Aorta (tissue), 5 donors: ENCODE measurements around the gene BUD31. TPM values are rescaled to one million over a fixed set of nuclear protein-coding genes. Genes with fewer than 3 reads are reported as not detected.
"Not testable (repeated sequence)": the region's sequence is repeated elsewhere in the genome, so short reads cannot be mapped to it uniquely, and the experiment has no call there.

Experiments used
- ATAC-seq: fragments of 200-7000 bp; cut with Tn5 transposase; one replicate; pipeline ENCODE4 v1.9.1; 2022; ENCODE audit warnings: moderate library complexity; ENCODE audit not compliant: low FRiP score
- DNase-seq, 2 donors: peaks; one replicate each; pipeline ENCODE4 v3.0.0-alpha.2; 2020
- H3K27ac ChIP-seq, 2 donors: one replicate each; pipeline ENCODE4 v1.5.1; 2013; ENCODE audit warnings: low read length in 2 of 2, mild to moderate bottlenecking in 2 of 2, moderate library complexity in 2 of 2, control low read depth in 1 of 2, inconsistent platforms in 1 of 2, low read depth in 1 of 2
- H3K27me3 ChIP-seq, 2 donors: one replicate each; pipeline ENCODE4 v1.6.1; 2013; ENCODE audit warnings: control low read depth in 1 of 2, low read length in 1 of 2, mild to moderate bottlenecking in 1 of 2, moderate library complexity in 1 of 2; ENCODE audit not compliant: insufficient read depth in 2 of 2, control insufficient read depth in 1 of 2
- H3K36me3 ChIP-seq, 2 donors: one replicate each; pipeline ENCODE4 v1.6.1; 2013; ENCODE audit warnings: control low read depth in 1 of 2, low read length in 1 of 2, mild to moderate bottlenecking in 1 of 2; ENCODE audit not compliant: insufficient read depth in 2 of 2, control insufficient read depth in 1 of 2
- H3K4me1 ChIP-seq, 2 donors: one replicate each; pipeline ENCODE4 v1.6.1; 2013; ENCODE audit warnings: low read length in 2 of 2, control low read depth in 1 of 2, mild to moderate bottlenecking in 1 of 2, moderate library complexity in 1 of 2; ENCODE audit not compliant: insufficient read depth in 2 of 2, control insufficient read depth in 1 of 2
- H3K4me3 ChIP-seq, 2 donors: one replicate each; pipeline ENCODE4 v1.5.1; 2013; ENCODE audit warnings: low read length in 2 of 2, control low read depth in 1 of 2, mild to moderate bottlenecking in 1 of 2
- H3K9me3 ChIP-seq: one replicate; pipeline ENCODE4 v1.6.1; 2013; ENCODE audit warnings: mild to moderate bottlenecking, low read length; ENCODE audit not compliant: control insufficient read depth
- WGBS, 2 donors: extraction: QIAGEN DNeasy Blood & Tissue Kit; methylation state at CpG; one replicate each; pipeline ENCODE4 v1.1.7; 2013; 5-methylcytosine and 5-hydroxymethylcytosine counted together
- intact Hi-C, 2 donors: fragments of 100-400 bp; cut with DNase I; formaldehyde crosslinking; loops; one replicate each; pipeline versions ENCODE4 v1.14.2 to v1.15.0; 2022
- polyA plus RNA-seq, 2 donors: library from polyadenylated mRNA; stranded (reverse); fragments of 200-250 nt; gene quantifications; one replicate each; pipeline ENCODE4 v1.2.3, GENCODE V29; 2013
- total RNA-seq, 2 donors: library from RNA; stranded (reverse); fragmentation: NEBNext Ultra II Directional; extraction: Animal tissue kit (Norgen Biotek cat#: 25700); gene quantifications; one replicate each; pipeline ENCODE4 v1.2.1, GENCODE V29; 2021
- donor health status: healthy with polysubstance abuse.
- donor health status: Bipolar disorder and iron deficiency.
- donor health status: DM: no; HTN: no; CAD: no.
- donor health status: DM: no; HTN: no; CAD: no.
- donor health status: DM: yes; HTN: yes; CAD: no.

BUD31 gene
- total and polyA plus RNA-seq, 4 donors, result 53.5 to 135 (median 73.0) TPM

GRCh38 chr7:99428972-99429566 lies 20.3 kb downstream of the BUD31 start:
- H3K4me3 ChIP-seq, result no peak overlapping the region
- H3K4me1 ChIP-seq, result no peaks in the 10 kb centered on the region
- intact Hi-C loops, result no loop called here
- DNase-seq (no peak), ATAC-seq (no peak)
- WGBS, 2 donors, result 88% methylated on average over 10 of the region's 10 CpGs
- H3K36me3 ChIP-seq, result peaks cover 0 to 6% of the 10 kb centered on the region in 2 donors
- no peaks in the 10 kb centered on the region for H3K9me3 ChIP-seq
- no peak overlapping the region for H3K27ac ChIP-seq
- H3K27me3 ChIP-seq, result no peaks in the 10 kb centered on the region

- Histone ChIP-seq H3K27ac (no peak overlapping the region), H3K27me3 (no peaks in the 10 kb centered on the region), H3K9me3 (no peaks in the 10 kb centered on the region), H3K4me1 (no peaks in the 10 kb centered on the region), H3K36me3 (peaks cover 0 to 6% of the 10 kb centered on the region in 2 donors), H3K4me3 (no peak overlapping the region)
- ATAC-seq (no peak), DNase-seq (no peak)
- WGBS, 2 donors, result 89 to 93% methylated on average over 8 of the region's 8 CpGs
- intact Hi-C loops, result no loop called here
Observed at GRCh38 chr7:99429756-99430155, 21.0 kb downstream of the BUD31 start.

GRCh38 chr7:99431756-99432540 lies 23.2 kb downstream of the BUD31 start:
- H3K4me3 ChIP-seq, H3K4me1 ChIP-seq, ATAC-seq, DNase-seq, H3K27ac ChIP-seq, H3K9me3 ChIP-seq, intact Hi-C loops, H3K36me3 ChIP-seq, H3K27me3 ChIP-seq: not testable (repeated sequence)
- 89 to 91% methylated on average over 13 of the region's 13 CpGs for WGBS, 2 donors

- no peak for ATAC-seq
- WGBS, 2 donors, result 91 to 94% methylated on average over 9 of the region's 9 CpGs
- Histone ChIP-seq H3K4me3 (no peak overlapping the region), H3K4me1 (no peaks in the 10 kb centered on the region), H3K27me3 (no peaks in the 10 kb centered on the region), H3K9me3 (no peaks in the 10 kb centered on the region), H3K36me3 (peaks cover 0 to 4% of the 10 kb centered on the region in 2 donors), H3K27ac (no peak overlapping the region)
- DNase-seq, result peak in 1 of 2 donors; percentile 67
- intact Hi-C loops, result no loop called here
Observed at GRCh38 chr7:99433158-99433557, 24.4 kb downstream of the BUD31 start.

GRCh38 chr7:99437946-99438572 lies 29.3 kb downstream of the BUD31 start:
- Histone ChIP-seq H3K4me3 (peak overlapping the region; percentile 62 to 70), H3K27me3 (no peaks in the 10 kb centered on the region), H3K36me3 (no peaks in the 10 kb centered on the region), H3K27ac (peak overlapping the region in 1 of 2 donors; percentile 56), H3K4me1 (no peaks in the 10 kb centered on the region), H3K9me3 (no peaks in the 10 kb centered on the region)
- ATAC-seq (peak; percentile 15), DNase-seq (no peak)
- WGBS, 2 donors, result 16 to 17% methylated on average over 20 of the region's 20 CpGs
- intact Hi-C loops, result no loop called here

- Histone ChIP-seq H3K4me1 (no peaks in the 10 kb centered on the region), H3K27ac (peak within 1 kb of the TSS in 1 of 2 donors; percentile 56), H3K9me3 (no peaks in the 10 kb centered on the region), H3K27me3 (no peaks in the 10 kb centered on the region), H3K36me3 (no peaks in the 10 kb centered on the region), H3K4me3 (peak within 1 kb of the TSS; percentile 62 to 85)
- intact Hi-C loops, result no loop called here
- peak; percentile 97 for ATAC-seq
- peak; percentile 97 to 99 for DNase-seq
- WGBS, 2 donors, result 0% methylated on average over 65 to 89 of the region's 89 CpGs
Observed at GRCh38 chr7:99438573-99439480, 30.1 kb downstream of the BUD31 start, which contains the start of the genes CPSF4 and PTCD1. TSS of gene CPSF4 (plus strand) at chr7:99438943. CDS start at chr7:99439083, 140 bp downstream. TSS of gene PTCD1 (minus strand) at chr7:99438798. CDS start at chr7:99435242, 3,556 bp downstream.

- no peak for ATAC-seq
- Histone ChIP-seq H3K27ac (no peak overlapping the region), H3K27me3 (no peaks in the 10 kb centered on the region), H3K4me1 (no peaks in the 10 kb centered on the region), H3K36me3 (peaks cover 0 to 4% of the 10 kb centered on the region in 2 donors), H3K9me3 (no peaks in the 10 kb centered on the region), H3K4me3 (no peak overlapping the region)
- WGBS, 2 donors, result 68 to 72% methylated on average over 9 of the region's 9 CpGs
- intact Hi-C loops, result no loop called here
- DNase-seq, result peak in 1 of 2 donors; percentile 62
Observed at GRCh38 chr7:99440195-99440594, 31.4 kb downstream of the BUD31 start.

- H3K36me3 ChIP-seq, result peaks cover 4% of the 10 kb centered on the region in 2 donors
- no peak overlapping the region for H3K4me3 ChIP-seq
- H3K9me3 ChIP-seq, result no peaks in the 10 kb centered on the region
- 87 to 89% methylated on average over 4 of the region's 4 CpGs for WGBS, 2 donors
- no peaks in the 10 kb centered on the region for H3K4me1 ChIP-seq
- H3K27me3 ChIP-seq, result no peaks in the 10 kb centered on the region
- intact Hi-C loops, result no loop called here
- ATAC-seq (no peak), DNase-seq (no peak)
- H3K27ac ChIP-seq, result no peak overlapping the region
Observed at GRCh38 chr7:99446096-99446495, 37.3 kb downstream of the BUD31 start.
